ENCODE measurements around the gene C10orf90.

Gene C10orf90

GRCh38 chr10:126479280-126479895 lies 191.1 kb downstream of the C10orf90 start:
- H3K9me3 ChIP-seq (ENCODE audit: control insufficient read depth, low read length), result no peaks in the 10 kb centered on the region
- H3K36me3 ChIP-seq (ENCODE audit: control insufficient read depth, insufficient read depth, low read length), result no peaks in the 10 kb centered on the region
- no peaks in the 10 kb centered on the region for H3K4me1 ChIP-seq (ENCODE audit: control insufficient read depth, insufficient read depth, low read length)
- no peaks in the 10 kb centered on the region for H3K27me3 ChIP-seq (ENCODE audit: control insufficient read depth, insufficient read depth, low read length)
- no peak overlapping the region for H3K4me3 ChIP-seq (ENCODE audit: low read length)
- no peak overlapping the region for H3K9ac ChIP-seq (ENCODE audit: low read length)

GRCh38 chr10:126478546-126478945 lies 191.9 kb downstream of the C10orf90 start:
- H3K36me3 ChIP-seq (ENCODE audit: control insufficient read depth, insufficient read depth, low read length), result no peaks in the 10 kb centered on the region
- no peaks in the 10 kb centered on the region for H3K27me3 ChIP-seq (ENCODE audit: control insufficient read depth, insufficient read depth, low read length)
- no peak overlapping the region for H3K4me3 ChIP-seq (ENCODE audit: low read length)
- no peak overlapping the region for H3K9ac ChIP-seq (ENCODE audit: low read length)
- no peaks in the 10 kb centered on the region for H3K9me3 ChIP-seq (ENCODE audit: control insufficient read depth, low read length)
- no peaks in the 10 kb centered on the region for H3K4me1 ChIP-seq (ENCODE audit: control insufficient read depth, insufficient read depth, low read length)

- no peaks in the 10 kb centered on the region for H3K36me3 ChIP-seq (ENCODE audit: control insufficient read depth, insufficient read depth, low read length)
- no peak overlapping the region for H3K4me3 ChIP-seq (ENCODE audit: low read length)
- H3K4me1 ChIP-seq (ENCODE audit: control insufficient read depth, insufficient read depth, low read length), result no peaks in the 10 kb centered on the region
- H3K9me3 ChIP-seq (ENCODE audit: control insufficient read depth, low read length), result no peaks in the 10 kb centered on the region
- no peaks in the 10 kb centered on the region for H3K27me3 ChIP-seq (ENCODE audit: control insufficient read depth, insufficient read depth, low read length)
- no peak overlapping the region for H3K9ac ChIP-seq (ENCODE audit: low read length)
Measured at GRCh38 chr10:126476246-126476645, 194.2 kb downstream of the C10orf90 start.

DNA sequence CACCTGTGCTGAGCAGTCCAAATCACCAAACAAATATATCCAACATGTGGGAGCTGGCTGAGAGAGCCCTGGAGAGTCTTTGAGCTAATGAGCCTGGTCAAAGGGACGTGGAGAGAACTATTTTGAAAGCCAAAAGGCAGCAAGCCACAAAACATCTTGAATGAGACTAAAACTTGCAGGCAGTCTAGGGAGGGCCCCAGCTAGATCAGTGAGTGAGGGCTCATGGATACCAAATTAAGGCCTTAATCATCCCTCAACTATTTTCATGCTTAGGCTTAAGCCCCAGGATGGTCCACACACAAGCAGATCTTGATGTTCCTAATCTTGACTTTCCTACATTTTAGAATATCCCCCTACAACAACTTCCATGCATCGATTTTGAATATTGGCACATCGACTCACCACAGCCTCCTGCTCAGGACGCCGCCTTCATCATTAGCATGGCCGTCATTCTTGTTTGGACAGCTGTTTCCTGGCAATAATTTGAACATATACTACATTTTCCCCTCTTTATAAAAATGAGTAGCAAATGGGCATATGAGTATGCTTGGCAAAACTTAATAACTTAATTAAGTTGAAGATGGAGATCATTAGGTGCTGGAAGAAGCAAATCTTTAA lies 195.3 kb downstream of the C10orf90 start:
- Histone ChIP-seq H3K9ac (ENCODE audit: low read length) (no peak overlapping the region), H3K36me3 (ENCODE audit: control insufficient read depth, insufficient read depth, low read length) (no peaks in the 10 kb centered on the region), H3K9me3 (ENCODE audit: control insufficient read depth, low read length) (no peaks in the 10 kb centered on the region), H3K4me1 (ENCODE audit: control insufficient read depth, insufficient read depth, low read length) (no peaks in the 10 kb centered on the region), H3K27me3 (ENCODE audit: control insufficient read depth, insufficient read depth, low read length) (no peaks in the 10 kb centered on the region), H3K4me3 (ENCODE audit: low read length) (no peak overlapping the region)

DNA sequence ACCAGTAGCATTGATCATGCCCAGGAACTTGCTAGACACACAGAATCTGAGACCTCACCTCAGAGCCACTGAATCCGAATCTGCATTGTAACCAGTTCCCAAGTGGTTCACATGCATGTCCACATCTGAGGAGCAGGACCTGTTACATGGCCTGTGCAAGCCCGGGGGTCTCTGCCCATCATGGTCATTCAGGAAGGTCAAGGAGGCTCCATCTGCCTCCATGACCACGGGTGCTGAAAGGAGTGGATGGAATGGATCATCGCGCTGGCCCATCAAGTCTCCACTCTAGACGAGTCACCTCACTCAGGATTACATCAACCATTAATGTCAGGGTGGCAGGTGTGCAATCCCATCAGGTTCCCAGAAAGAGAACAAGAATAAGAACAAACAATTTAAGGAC lies 196.5 kb downstream of the C10orf90 start:
- H3K9ac ChIP-seq (ENCODE audit: low read length), result no peak overlapping the region
- H3K9me3 ChIP-seq (ENCODE audit: control insufficient read depth, low read length), result no peaks in the 10 kb centered on the region
- H3K4me1 ChIP-seq (ENCODE audit: control insufficient read depth, insufficient read depth, low read length), result no peaks in the 10 kb centered on the region
- no peak overlapping the region for H3K4me3 ChIP-seq (ENCODE audit: low read length)
- H3K27me3 ChIP-seq (ENCODE audit: control insufficient read depth, insufficient read depth, low read length), result no peaks in the 10 kb centered on the region
- H3K36me3 ChIP-seq (ENCODE audit: control insufficient read depth, insufficient read depth, low read length), result no peaks in the 10 kb centered on the region

DNA sequence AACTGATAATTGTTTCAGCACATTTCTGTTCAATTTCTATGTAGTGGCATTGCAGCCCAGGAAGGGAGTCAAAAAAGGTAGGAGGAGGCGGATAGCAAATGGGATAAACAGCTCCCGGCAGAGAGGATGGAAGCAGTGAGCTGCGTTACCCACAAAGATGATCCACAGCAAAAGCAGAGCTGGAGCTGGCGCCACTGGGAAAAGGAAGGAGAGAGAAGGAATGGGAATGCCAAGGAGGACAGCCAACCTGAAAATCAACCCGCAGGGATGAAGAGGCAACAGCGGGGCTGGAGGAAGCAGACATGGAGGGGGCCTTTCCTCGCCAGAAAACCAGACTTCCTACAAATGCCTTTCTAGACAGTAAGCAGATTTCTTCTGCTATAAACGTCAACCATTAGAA lies 199.5 kb downstream of the C10orf90 start:
- Histone ChIP-seq H3K4me3 (ENCODE audit: low read length) (no peak overlapping the region), H3K36me3 (ENCODE audit: control insufficient read depth, insufficient read depth, low read length) (no peaks in the 10 kb centered on the region), H3K9ac (ENCODE audit: low read length) (no peak overlapping the region), H3K9me3 (ENCODE audit: control insufficient read depth, low read length) (no peaks in the 10 kb centered on the region), H3K27me3 (ENCODE audit: control insufficient read depth, insufficient read depth, low read length) (no peaks in the 10 kb centered on the region), H3K4me1 (ENCODE audit: control insufficient read depth, insufficient read depth, low read length) (no peaks in the 10 kb centered on the region)

GRCh38 chr10:126469692-126470091 lies 200.8 kb downstream of the C10orf90 start:
- Histone ChIP-seq H3K36me3 (ENCODE audit: control insufficient read depth, insufficient read depth, low read length) (no peaks in the 10 kb centered on the region), H3K4me1 (ENCODE audit: control insufficient read depth, insufficient read depth, low read length) (no peaks in the 10 kb centered on the region), H3K9me3 (ENCODE audit: control insufficient read depth, low read length) (no peaks in the 10 kb centered on the region), H3K4me3 (ENCODE audit: low read length) (no peak overlapping the region), H3K9ac (ENCODE audit: low read length) (no peak overlapping the region), H3K27me3 (ENCODE audit: control insufficient read depth, insufficient read depth, low read length) (no peaks in the 10 kb centered on the region)

- no peaks in the 10 kb centered on the region for H3K4me1 ChIP-seq (ENCODE audit: control insufficient read depth, insufficient read depth, low read length)
- no peak overlapping the region for H3K9ac ChIP-seq (ENCODE audit: low read length)
- H3K36me3 ChIP-seq (ENCODE audit: control insufficient read depth, insufficient read depth, low read length), result no peaks in the 10 kb centered on the region
- H3K27me3 ChIP-seq (ENCODE audit: control insufficient read depth, insufficient read depth, low read length), result no peaks in the 10 kb centered on the region
- no peaks in the 10 kb centered on the region for H3K9me3 ChIP-seq (ENCODE audit: control insufficient read depth, low read length)
- no peak overlapping the region for H3K4me3 ChIP-seq (ENCODE audit: low read length)
Measured at GRCh38 chr10:126468876-126469643, 201.4 kb downstream of the C10orf90 start.

GRCh38 chr10:126468467-126468866 lies 202.0 kb downstream of the C10orf90 start:
- Histone ChIP-seq H3K4me3 (ENCODE audit: low read length) (no peak overlapping the region), H3K9ac (ENCODE audit: low read length) (no peak overlapping the region)

DNA sequence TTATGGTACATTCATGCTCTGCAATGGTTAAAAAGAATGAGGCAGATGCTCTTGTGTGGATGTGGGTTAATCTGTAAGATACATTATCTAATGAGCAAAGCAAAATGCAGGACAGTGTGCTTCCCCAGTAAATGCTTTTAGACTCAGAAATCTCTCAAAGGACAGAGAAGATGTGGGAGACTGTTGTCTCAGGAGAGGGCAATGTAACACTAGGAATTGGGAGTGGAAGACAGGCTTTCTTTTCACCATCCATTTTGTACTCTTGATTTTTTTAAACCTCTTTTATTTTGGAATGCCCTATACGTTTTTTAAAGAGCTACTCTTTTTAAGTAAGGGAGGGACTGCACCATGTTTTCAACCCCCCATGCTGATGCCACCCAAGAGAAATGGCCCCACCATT lies 204.7 kb downstream of the C10orf90 start:
- Histone ChIP-seq H3K27me3 (ENCODE audit: control insufficient read depth, insufficient read depth, low read length) (no peaks in the 10 kb centered on the region), H3K36me3 (ENCODE audit: control insufficient read depth, insufficient read depth, low read length) (no peaks in the 10 kb centered on the region), H3K4me3 (ENCODE audit: low read length) (no peak overlapping the region)

More at GRCh38 chr10:126468467-126468866, 202.0 kb downstream of the C10orf90 start:
- H3K27me3 ChIP-seq (ENCODE audit: control insufficient read depth, insufficient read depth, low read length), result no peaks in the 10 kb centered on the region
- H3K36me3 ChIP-seq (ENCODE audit: control insufficient read depth, insufficient read depth, low read length), result no peaks in the 10 kb centered on the region
- H3K4me1 ChIP-seq (ENCODE audit: control insufficient read depth, insufficient read depth, low read length), result no peaks in the 10 kb centered on the region
- H3K9me3 ChIP-seq (ENCODE audit: control insufficient read depth, low read length), result no peaks in the 10 kb centered on the region

GRCh38 chr10:126463286-126463685 lies 207.2 kb downstream of the C10orf90 start:
- H3K9me3 ChIP-seq (ENCODE audit: control insufficient read depth, low read length), result no peaks in the 10 kb centered on the region
- no peaks in the 10 kb centered on the region for H3K36me3 ChIP-seq (ENCODE audit: control insufficient read depth, insufficient read depth, low read length)
- H3K4me1 ChIP-seq (ENCODE audit: control insufficient read depth, insufficient read depth, low read length), result no peaks in the 10 kb centered on the region
- H3K4me3 ChIP-seq (ENCODE audit: low read length), result no peak overlapping the region
- H3K9ac ChIP-seq (ENCODE audit: low read length), result no peak overlapping the region
- no peaks in the 10 kb centered on the region for H3K27me3 ChIP-seq (ENCODE audit: control insufficient read depth, insufficient read depth, low read length)

More for the DNA sequence above, 204.7 kb downstream of the C10orf90 start:
- no peak overlapping the region for H3K9ac ChIP-seq (ENCODE audit: low read length)
- no peaks in the 10 kb centered on the region for H3K9me3 ChIP-seq (ENCODE audit: control insufficient read depth, low read length)
- H3K4me1 ChIP-seq (ENCODE audit: control insufficient read depth, insufficient read depth, low read length), result no peaks in the 10 kb centered on the region

- H3K9me3 ChIP-seq (ENCODE audit: control insufficient read depth, low read length), result no peaks in the 10 kb centered on the region
- H3K9ac ChIP-seq (ENCODE audit: low read length), result no peak overlapping the region
- no peak overlapping the region for H3K4me3 ChIP-seq (ENCODE audit: low read length)
- H3K27me3 ChIP-seq (ENCODE audit: control insufficient read depth, insufficient read depth, low read length), result no peaks in the 10 kb centered on the region
- no peaks in the 10 kb centered on the region for H3K36me3 ChIP-seq (ENCODE audit: control insufficient read depth, insufficient read depth, low read length)
- no peaks in the 10 kb centered on the region for H3K4me1 ChIP-seq (ENCODE audit: control insufficient read depth, insufficient read depth, low read length)
Measured at GRCh38 chr10:126461289-126461940, 209.1 kb downstream of the C10orf90 start.

Data from mucosa of stomach (tissue), 1 donor.